ENCODE data around the gene COL4A2. TPM values are rescaled to one million over a fixed set of nuclear protein-coding genes. Genes with fewer than 3 reads are reported as not detected.
A peak's percentile ranks its signal among the peaks of the same experiment; 100 is the strongest.
"Not testable (repeated sequence)": the region's sequence is repeated elsewhere in the genome, so short reads cannot be mapped to it uniquely, and the experiment has no call there.

Gene COL4A2
- polyA plus RNA-seq, 4 donors: 473 to 603 (median 479) TPM

DNA sequence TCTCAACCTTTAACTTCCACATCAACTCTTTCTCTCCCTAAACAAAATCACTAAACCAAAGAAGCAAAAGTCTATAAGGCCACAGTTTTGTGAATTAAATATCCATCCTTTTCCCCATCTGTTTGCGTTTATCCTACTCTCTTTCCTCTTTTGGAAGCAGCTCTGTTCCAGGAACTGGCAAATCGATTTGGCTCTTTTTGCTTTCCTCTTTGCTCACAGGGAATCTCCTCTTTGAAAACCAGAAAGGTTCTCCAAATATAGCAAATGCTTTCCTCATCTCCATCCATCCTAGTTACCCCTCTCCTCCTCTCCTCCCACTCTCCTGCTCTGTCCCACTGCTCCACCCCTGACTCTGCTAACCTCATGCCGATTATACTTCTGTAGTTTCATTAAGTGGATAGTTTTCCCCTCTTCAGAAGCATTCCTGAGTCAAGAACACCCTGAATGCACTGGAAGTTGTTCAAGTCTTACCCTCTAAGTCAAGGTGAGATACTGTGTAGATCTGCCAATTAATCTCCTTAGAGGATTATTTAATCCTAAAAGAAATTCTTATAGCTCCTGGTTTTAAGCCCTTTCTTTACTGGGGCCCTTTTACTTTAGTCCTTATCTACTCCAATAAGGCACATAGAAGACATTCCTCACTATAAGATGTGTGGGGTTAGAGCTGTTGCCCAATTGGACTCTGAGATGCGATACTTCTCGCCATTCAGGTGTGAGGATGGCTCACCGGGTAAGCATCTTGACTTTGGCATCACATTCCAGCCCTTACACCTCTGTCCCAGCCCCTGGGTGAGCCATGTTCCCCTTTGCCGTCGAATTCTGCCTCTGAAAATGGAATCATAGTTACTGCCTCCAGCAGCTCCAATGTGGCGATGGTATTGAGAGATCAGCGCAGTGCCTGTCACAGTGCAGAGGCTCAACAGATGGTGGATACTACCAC, 67.6 kb downstream of the COL4A2 start:
- no peak for DNase-seq (ENCODE audit: low read depth in 4 of 4, low spot score in 3 of 4)

DNA sequence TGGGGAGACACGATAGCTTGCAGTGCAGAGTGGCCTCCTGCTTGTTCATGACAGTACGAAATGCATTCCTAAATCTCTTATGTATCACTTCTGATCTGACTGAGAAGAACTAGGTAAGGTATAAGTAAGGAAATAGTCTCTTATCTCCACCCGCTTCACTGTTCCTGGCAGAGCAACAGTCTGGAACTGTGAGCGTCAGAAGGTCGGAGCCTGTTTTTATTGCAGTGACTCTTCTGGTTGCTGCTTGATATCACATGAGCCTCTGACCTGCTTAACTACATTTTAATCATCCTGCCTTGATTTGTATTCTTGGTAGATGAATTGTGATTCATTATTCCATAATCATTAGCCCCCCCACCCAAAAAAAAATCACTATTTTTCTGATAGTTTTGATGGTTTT, 69.0 kb downstream of the COL4A2 start:
- DNase-seq (ENCODE audit: low read depth in 4 of 4, low spot score in 3 of 4): no peak

DNA sequence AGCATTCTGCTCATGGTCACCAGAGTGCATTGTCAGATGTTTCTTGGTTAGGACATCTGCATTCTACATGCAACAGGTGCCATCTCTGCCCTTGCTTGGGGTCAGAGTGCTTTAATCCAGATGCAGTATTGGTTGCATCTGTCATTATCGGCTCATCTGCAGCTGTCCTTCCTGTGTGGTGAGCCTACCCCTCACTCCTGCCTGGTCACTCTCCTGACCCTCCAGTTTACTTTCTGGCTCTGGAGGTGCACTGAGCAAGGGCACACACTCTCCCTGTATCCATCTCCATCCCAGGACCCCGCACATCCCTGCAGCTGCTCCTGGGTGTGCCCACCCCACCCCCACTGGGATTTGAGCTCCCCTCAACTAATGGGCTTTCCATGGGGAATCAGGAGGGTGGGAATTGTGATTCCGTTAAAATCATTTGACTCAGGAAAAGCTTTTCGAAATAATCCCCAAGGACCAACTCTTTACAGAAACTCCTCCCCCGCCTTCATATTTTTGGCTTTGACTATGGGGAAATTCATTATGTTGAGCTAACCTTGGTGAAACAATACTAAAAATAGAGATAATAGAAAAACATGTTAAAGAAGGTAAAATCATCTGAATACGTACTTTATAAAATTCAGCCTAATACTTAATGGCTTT, 70.2 kb downstream of the COL4A2 start:
- no peak for DNase-seq (ENCODE audit: low read depth in 4 of 4, low spot score in 3 of 4)

DNA sequence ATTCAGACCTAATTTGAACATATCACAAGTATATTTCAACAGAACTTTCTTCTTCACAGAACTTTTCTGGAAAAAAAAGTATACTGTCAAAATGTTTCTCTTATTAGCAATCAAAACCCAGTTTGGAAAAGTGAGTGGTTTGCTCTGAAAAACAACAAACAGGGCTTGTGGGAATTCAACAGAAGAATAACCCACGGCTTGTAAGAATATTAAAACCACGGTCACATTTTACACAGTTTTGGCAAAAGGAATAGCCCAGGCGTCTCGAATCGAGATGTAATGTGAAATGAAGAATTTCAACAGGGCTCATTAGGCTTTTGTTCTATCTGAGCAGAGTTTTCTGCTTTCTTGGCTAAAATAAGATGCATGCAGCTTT, 70.7 kb downstream of the COL4A2 start:
- DNase-seq (ENCODE audit: low read depth in 4 of 4, low spot score in 3 of 4): no peak

DNA sequence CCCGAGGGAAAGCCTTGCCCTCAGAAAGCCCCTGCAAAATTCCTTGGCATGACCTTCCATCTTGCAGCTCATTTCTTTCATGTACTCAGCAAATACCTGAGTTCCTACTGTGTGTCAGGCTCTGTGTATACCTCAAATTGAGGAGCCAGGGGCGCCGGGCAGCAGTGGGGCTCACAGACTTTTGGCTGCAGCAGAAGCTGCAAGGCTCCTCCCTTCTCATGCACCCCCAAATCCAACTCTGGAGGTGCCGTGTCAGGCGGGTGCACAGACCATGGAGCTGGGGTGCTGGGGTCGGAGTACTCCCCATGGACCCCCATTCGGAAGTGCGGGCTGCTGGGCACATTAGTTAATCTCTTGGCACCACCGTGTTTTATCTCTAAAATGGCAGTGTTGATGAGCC, 72.3 kb downstream of the COL4A2 start:
- no peak for DNase-seq (ENCODE audit: low read depth in 4 of 4, low spot score in 3 of 4)

DNA sequence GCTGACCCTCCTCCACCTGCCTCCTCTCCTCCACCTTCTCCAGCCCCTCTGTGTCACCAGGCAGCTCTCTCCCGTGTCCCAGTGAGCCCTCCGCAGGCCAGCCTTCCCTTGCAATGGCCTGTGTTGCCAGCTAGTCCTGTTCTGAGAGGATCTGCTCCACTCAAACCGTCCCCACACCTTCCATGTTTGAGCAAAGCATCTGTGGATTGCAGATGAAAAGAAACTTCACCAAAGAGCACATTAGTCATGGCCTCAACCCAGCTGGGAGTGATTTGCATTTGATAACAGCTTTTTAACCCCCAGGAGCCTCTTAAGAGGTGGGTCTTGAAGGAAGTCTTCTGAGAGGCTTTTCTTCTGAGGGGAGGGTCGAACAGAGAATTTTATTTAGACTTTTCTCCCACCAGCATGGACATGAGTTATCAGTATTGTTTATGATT, 72.8 kb downstream of the COL4A2 start:
- DNase-seq (ENCODE audit: low read depth in 4 of 4, low spot score in 3 of 4): no peak

DNA sequence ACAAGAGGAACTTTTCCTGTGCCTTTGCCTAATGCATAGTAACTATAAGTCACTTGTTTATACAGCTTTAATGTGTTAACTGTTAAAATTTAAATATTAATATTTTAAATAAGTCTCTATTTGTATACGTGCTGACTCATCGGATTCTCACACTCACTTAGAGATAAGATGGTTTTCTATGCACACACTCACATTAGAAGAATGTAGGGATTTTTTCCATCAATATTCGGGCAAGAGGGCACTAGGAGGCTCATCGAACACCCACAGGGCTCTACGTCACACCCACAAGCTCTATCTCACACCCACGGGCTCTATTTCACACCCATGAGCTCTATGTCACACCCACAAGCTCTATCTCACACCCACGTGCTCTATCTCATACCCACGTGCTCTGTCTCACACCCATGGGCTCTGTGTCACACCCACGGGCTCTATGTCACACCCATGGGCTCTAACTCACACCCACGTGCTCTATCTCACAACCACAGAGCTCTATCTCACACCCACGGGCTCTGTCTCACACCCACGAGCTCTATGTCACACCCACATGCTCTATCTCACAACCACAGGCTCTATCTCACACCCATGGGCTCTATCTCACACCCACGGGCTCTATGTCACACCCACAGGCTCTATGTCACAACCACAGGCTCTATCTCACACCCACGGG, 73.4 kb downstream of the COL4A2 start:
- no peak for DNase-seq (ENCODE audit: low read depth in 4 of 4, low spot score in 3 of 4)

DNA sequence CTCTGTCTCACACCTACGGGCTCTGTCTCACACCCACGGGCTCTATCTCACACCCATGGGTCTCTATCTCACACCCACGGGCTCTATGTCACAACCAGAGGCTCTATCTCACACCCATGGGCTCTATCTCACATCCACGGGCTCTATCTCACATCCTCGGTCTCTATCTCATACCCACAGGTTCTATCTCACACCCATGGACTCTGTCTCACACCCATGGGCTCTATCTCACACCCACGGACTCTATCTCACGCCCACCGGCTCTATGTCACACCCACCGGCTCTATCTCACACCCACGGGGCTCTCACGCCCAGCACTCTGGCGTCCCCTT, 73.9 kb downstream of the COL4A2 start:
- no peak for DNase-seq (ENCODE audit: low read depth in 4 of 4, low spot score in 3 of 4)

DNA sequence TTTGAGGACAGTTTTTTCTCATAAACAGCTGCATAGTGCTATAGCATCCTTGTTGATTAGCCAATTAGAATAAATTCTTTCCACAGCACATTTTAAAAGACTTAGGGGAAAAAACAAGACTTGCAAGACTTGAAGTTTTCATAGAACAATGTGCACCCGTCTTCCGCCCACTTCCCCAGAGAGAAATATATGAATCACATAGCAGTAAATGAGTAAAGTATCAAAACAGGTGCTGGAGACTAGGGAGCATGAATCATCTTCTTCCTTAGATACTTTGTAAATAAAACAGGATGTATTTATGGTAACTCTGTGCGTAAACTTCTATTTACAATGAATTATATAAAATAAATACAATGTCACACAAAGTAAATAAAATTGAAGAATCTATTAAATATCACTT, 75.1 kb downstream of the COL4A2 start:
- no peak for DNase-seq (ENCODE audit: low read depth in 4 of 4, low spot score in 3 of 4)

DNA sequence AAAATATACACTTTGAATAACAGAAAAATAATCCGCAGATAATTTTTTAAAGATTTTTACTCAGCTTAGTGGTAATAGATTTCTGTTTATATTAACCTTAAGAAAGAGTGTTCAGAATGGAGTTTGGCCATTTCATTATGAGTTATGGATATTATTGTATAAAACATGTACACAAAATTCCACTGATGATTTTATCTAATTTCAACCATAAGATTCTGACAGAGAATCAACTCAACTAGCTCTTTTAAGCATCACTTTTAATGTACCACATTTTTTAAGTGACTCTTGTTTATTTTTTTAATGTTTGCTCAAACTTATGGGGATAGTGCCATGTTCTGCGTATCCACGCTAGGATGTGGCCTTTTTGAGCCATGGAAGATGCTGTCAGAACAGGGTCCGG, 75.7 kb downstream of the COL4A2 start:
- no peak for DNase-seq (ENCODE audit: low read depth in 4 of 4, low spot score in 3 of 4)

DNA sequence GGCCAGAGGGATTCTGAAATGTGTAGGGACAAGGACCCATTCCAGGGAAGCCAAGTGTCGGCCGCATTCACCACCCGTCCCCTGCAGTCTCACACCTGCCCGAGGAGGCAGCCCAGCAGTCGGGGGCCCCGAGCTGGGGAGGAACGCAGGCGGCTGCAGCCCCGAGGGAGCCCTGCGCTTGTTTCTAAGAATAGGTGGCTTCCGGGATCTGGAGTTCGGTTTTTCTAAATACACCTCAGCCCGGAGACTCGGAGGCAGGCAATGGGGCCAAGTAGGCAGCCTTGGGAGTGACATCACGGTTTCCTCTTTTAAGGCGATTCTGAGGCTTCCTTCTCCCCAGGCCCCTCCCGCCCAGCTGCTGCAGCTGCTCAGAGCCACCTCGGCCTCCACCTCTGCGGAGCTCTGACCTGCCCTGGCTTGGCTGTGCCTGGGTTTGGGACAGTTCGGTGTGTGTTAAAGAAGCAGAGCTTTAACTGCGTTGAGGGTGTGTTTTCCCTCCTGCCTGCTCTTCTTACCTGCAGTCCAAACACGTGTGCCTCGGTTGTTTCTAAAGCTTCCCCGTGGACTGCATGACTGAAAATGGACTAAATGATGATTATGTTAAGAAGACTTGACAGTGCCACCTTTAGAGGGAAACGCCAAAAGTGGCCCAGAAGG, 80.5 kb downstream of the COL4A2 start:
- no peak for DNase-seq (ENCODE audit: low read depth in 4 of 4, low spot score in 3 of 4)

DNA sequence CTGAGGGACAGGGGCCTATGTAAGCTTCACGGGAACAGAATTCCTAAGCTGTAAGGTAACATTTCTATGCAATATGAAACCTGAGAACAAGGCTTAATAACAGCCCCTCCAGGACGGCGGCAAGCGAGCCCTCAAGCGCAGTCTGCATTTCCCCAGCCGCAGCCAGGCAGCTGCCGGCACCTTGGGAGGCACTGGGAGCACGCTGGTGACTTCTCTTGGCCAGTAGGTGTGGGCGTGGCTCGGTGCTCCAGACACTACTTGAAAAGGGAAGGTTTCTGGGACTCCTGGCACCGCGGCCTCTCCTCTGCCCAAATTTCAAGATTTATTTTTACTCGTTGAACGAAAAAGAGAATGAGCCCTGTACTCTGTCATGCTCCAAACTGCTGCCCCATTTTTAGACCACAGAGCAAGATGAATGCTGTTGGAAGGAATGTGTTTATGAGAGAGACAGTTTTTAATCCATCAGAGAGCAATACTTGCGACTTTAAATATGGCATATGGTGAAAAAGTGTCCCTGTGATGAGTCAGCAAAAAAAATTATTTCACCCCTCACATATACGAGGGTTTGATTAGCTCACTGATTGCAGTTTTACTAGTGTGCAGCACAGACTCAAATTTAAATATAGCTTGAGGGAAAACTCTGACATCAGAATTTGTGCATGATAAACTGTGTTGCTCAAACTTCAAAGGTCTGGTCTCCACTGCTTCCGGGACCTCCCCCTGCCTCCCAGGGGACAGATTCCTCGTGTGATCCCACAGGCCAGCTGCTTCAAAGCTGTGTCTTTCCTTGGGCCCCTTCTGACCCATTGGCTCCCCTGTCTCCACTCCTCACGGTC, 81.2 kb downstream of the COL4A2 start:
- DNase-seq (ENCODE audit: low read depth in 4 of 4, low spot score in 3 of 4): peak in 1 of 4 donors; percentile 65

DNA sequence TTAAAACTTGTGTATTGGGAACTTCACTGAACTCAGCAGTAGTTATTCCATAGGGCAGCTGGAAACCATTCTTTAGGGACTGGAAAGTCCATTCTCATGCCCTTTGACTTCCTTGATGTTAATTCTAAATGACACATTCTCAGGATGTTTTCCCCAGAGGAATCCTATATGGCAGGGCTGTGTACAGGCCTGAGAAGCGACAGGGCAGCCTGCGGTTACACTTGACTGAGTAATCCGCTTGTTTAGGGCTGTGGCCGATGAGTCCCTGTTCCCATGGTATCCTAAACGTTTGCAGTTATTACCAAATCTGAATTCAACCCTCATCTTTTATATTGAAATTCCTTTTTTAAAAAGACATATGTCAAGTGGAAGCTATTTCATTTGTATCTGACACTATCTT, 83.5 kb downstream of the COL4A2 start:
- DNase-seq (ENCODE audit: low read depth in 4 of 4, low spot score in 3 of 4): no peak

DNA sequence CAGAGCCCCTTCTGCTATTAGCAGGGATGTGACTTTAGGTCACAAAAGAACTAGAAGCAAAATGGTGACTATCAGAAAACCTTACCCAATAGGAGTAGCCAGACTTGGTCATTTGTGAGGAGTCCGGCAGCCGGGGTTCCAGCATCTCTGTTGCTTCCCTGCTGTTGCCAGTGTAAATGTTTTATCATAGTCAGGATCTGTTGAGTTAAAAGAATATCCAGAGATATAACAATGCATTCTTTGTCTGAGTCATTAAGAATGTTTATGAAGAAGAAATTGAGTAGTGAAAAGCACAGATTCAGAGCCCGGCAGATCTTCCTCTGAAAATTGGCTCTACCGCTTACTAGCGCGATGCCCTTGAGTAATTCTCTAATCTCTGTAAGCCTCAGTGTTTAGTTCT, 84.2 kb downstream of the COL4A2 start:
- no peak for DNase-seq (ENCODE audit: low read depth in 4 of 4, low spot score in 3 of 4)

DNA sequence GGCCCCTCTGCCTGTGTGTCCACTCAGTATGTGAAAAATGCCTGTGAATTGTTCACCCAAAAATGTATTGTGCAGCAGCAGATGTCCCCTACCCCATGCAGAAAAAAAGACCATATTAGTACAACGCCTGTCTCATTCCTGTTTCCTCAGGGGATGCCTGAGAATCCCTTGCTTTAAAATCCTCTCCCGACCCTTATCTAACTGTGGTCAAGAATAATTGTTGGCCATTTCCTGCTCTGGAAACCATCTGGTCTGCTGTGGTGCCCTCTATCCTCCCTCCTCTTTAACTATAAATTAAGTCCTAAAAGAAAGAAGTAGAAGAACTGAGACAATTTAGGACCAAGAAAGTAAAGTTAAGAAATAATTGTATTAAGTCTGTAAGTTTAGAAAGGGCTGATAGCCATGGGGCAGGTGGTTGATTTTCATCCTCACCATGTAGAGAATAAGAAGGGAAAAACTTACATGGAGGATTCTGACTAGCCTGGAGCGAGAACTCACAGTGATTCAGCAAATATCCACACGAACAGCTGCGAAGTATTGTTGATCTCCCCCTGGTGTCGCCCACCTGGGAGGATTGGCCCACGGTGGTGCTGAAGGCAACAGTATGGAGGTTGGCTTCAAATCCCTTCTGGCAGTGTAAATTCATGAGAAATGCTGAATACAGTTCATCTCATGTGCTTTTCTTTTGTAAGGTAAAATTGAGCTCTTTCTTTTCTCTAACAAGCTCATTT, 85.6 kb downstream of the COL4A2 start:
- no peak for DNase-seq (ENCODE audit: low read depth in 4 of 4, low spot score in 3 of 4)

DNA sequence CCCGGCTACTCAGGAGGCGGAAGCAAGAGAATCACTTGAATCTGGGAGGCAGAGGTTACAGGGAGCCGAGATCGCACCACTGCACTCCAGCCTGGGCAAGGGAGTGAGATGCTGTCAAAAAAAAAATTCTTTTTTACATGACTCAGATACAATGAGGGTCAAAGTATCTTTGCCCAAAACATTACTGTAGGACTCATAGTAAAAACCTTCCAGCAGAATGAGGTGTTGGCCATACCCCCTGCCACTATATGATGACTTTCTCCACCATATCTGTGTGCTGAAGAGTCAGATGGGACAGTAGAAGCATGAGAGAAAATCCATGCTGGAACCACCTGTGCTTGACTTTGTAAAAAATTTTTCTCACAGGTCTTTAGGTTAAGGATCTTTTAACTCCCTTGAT, 86.7 kb downstream of the COL4A2 start:
- no peak for DNase-seq (ENCODE audit: low read depth in 4 of 4, low spot score in 3 of 4)

DNA sequence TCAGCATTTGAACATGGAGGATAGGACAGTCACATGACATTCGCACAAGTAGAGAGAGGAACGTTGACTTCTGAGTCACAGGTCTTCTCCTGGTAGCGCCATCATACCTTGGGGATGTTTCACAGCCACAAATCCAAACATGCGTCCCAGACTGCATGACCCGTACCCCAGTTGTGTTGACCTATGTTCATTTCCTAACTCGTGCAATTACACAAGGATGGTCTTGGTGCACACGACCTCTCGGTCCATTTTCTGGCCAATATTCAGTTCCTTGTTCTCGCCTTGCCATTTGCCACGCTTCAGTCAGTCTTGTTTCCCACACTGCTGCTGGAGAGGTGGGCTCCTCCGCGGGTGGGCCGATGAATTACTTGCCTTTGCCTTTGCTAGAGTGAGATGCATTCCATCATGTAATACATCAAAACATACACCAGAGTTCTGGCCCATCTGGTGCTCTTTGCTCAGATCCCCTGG, 87.3 kb downstream of the COL4A2 start:
- no peak for DNase-seq (ENCODE audit: low read depth in 4 of 4, low spot score in 3 of 4)

DNA sequence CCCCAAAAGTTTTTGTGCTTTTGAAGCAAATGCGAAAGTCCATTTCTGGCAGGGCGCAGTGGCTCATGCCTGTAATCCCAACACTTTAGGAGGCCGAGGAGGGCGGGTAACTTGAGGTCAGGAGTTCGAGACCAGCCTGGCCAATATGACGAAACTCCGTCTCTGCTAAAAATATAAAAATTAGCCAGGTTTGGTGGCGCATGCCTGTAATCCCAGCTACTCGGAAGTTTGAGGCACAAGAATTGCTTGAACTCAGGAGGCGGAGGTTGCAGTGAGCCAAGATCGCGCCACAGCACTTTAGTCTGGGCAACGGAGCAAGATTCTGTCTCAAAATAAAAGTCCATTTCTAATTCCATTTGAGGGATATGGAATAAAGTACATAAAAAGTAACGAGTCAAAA, 88.5 kb downstream of the COL4A2 start:
- DNase-seq (ENCODE audit: low read depth in 4 of 4, low spot score in 3 of 4): not testable (repeated sequence)

DNA sequence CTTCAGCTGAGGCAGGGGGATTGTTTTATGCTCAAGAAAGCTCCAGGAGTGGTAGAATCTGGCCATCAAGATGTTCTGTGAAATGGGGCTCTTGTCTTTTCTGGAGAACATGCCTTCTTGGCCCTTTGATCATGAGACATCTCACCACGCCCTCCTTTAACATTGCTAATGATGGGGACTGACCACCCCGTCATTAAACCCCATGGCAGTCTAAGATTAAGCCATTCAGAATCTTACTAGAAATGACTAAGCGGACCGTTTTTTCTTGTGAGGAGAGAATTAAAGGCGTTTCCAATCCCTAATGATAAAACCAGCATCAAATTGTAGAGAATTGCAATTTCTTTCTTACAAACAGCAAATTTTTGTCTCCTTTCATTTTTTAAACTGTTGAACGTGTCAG, 89.4 kb downstream of the COL4A2 start:
- DNase-seq (ENCODE audit: low read depth in 4 of 4, low spot score in 3 of 4): no peak

Measured in right renal pelvis (tissue), 4 donors.